HG03159 (cell line): ENCODE data around the gene KCNAB2.

Experiments
- ATAC-seq: cut with Tn5 transposase; IDR thresholded peaks from one replicate; pipeline ENCODE4 v1.9.1; 2021; ENCODE audit warnings: mild to moderate bottlenecking, moderate library complexity; ENCODE audit not compliant: unreplicated experiment

Gene KCNAB2

GRCh38 chr1:6077506-6077905, 31.8 kb downstream of the KCNAB2 start:
- no peak for ATAC-seq

DNA sequence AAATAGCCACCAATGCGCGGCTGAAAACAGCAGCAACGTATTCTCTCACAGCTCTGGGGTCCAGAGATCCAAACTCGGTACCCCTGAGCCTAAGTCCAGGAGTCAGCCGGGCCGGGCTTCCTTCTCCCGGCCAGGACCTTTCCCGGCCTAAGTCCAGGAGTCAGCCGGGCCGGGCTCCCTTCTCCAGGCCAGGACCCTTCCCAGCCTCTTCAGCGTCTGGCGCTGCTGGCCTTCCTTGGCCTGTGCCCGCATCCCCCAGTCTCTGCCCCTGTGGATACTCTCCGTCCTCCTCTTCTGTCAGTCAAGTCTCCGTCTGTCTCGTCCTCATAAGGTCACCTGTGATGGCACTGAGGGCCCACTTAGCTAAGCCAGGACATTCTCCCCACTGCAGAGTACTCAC, 32.2 kb downstream of the KCNAB2 start:
- ATAC-seq: no peak

GRCh38 chr1:6080469-6080868, 34.8 kb downstream of the KCNAB2 start:
- no peak for ATAC-seq

DNA sequence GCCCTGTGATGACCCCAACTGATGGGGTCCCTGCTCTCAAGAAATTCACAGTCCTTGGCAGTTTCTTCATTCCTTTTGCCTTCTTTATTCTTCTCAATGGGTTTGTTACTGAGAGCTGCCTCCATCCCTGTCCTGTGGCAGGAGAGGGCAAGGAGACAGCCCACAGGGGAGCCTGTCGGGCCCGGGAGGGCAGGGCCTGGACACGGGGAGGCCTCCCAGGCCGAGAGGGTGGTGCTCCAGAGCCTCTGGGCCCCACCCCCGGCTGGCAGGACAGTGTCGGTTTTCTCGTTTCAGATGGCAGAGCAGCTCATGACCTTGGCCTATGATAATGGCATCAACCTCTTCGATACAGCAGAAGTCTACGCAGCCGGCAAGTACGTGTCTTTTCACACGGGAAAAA, 36.2 kb downstream of the KCNAB2 start:
- ATAC-seq: no peak

DNA sequence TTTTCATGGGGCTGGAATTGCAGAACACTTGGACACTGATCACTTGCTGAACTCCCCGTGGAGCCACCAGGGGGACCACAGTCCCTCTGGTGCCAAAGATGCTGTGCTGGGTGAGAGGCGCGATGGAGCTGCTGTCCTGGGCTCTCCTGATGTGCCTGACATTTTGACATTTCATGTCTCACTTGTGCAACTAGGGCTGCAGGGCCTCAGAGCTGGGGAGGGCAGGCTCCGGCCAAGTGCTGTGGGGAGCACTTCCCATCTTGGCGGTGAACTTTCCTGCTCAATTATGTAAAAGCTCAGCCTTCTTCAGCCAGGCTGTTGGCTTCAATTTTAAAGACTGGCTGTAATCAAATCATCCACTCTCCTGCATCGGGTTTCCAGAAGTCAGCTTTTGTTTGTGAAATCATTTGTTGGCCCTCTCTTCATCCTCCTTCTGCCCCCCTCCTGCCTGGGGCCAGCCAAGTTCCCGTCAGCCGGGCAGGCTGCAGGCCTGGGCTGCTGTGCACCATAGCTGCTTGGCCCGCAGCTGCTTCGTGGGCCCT, 36.8 kb downstream of the KCNAB2 start:
- ATAC-seq: no peak

DNA sequence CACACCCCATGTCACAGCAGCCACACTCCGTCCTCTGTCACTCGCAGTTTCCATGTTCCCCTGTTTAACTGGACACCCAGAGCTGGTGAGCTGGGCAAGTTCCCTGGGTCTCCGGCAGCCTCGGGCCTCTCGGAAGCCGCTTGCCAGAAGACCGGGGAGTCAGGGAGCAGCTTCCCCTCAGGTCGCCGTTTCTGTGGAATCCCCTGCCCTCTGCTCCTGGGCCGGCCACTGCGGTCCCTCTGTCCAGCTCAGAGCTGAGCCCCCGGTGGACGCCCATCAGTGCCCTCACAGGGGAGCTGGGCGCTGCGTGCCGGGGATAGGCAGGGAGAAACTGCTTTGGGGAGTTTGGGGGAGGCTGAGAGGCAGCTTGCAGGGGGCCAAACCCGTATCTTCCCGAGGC, 37.7 kb downstream of the KCNAB2 start:
- ATAC-seq: no peak

DNA sequence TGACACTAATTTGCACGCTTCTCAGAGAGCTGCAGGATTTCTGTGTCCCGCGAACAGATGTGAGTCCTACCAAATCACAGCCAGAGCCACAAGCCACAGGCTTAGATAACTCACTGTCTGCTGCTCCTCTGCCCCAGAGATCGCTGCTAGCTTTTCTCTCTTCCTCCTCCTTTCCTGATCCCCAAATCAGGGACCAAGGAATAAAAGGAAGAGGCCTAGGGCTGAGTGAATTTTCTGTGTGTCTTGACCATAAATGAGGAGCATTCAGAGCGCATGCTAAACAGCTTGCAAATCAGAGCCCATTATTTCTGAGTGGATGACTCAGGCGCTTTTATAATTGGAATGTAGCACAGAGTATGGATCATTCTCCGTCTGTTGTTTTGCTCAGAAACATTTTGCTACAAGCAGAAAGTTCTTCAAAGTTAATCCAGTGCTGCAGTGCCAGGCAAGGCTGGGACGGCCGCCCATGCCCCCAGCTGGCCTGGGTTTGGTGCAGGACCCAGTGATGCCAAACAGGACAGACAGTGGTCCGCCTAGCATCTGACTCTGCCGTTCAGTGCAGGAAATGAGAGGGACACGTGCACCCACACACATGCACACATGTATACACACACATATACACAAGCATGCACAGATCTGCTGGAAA, 38.2 kb downstream of the KCNAB2 start:
- no peak for ATAC-seq

- no peak for ATAC-seq
Measured at GRCh38 chr1:6084781-6085495, 39.2 kb downstream of the KCNAB2 start.

DNA sequence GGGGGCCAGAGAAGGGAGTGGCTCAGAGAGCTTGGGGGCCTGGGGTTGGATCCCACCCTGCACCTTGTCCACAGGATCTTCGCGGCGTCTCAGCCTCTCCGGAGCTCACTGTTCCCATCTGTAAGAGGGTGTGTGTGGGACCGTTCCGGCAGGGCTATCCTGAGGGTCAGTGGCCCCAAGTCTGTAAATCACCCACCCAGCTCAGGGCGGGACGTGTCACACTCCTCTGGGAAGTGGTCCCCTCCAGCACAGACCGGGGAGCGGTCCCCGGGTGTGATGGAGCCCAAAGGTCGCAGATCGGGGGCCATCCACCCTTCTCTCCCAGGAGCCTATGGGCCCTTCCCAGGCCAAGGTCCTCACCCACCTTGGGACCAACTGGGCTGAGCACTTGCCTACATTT, 40.0 kb downstream of the KCNAB2 start:
- no peak for ATAC-seq

GRCh38 chr1:6086358-6086757, 40.7 kb downstream of the KCNAB2 start:
- no peak for ATAC-seq

- ATAC-seq: no peak
Measured at GRCh38 chr1:6086762-6087376, 41.2 kb downstream of the KCNAB2 start.

GRCh38 chr1:6087377-6087772, 41.7 kb downstream of the KCNAB2 start:
- no peak for ATAC-seq

- no peak for ATAC-seq
Measured at GRCh38 chr1:6087958-6088357, 42.3 kb downstream of the KCNAB2 start.

GRCh38 chr1:6088956-6089355, 43.3 kb downstream of the KCNAB2 start:
- no peak for ATAC-seq

- ATAC-seq: no peak
Measured at GRCh38 chr1:6090288-6090687, 44.6 kb downstream of the KCNAB2 start.

DNA sequence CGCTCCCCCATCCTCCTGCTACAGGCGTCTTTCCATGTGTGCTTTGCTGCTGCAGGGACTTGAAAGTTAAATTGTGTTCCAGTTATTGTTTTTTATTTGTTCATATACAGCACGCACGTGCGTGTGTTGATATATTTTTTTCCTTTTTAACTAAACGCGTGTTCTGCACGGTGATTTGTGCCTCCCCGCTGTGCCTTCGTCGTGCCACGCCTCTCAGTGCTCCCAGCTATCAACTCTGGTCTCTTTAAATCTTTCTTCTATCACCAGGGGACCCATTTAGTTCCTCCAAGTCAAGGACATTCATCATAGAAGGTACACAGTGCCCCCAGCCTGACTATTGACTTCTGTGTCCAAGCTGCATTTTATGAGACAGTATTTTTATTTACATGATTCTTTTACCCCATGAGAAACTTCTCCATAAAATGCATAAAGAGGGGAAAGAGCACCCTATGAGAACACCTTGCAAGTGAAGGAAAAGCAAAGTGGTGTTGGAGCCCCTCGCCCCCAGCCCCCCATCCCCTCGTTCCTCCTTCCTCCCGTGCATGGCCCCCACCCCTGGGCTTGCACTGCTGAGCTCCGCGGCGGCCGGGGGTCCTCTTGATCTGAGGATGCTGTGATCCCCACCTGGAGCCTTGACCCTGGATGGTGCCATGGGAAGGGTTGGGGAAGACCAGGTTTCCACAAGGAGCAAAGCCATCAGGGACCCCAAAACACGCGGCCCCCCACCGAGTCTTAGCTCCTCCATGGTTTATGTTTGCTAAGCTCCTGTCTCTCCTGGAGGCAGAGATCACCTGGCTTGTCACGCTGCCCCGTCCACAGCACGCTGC, 45.5 kb downstream of the KCNAB2 start:
- no peak for ATAC-seq

DNA sequence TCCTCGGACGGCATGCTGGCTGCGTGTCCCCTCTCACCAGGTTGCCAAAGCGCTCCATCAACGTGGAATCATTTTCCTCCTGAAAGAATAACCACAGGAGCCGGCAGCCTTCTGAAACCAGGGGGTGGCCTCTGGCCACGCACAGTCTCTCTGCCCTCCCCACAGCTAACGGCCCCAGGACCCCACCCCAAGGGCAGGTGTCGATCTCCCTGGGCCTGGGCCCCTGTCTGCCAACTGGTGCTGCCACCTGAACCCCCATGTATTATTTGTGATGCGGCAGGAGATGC, 46.1 kb downstream of the KCNAB2 start:
- no peak for ATAC-seq

DNA sequence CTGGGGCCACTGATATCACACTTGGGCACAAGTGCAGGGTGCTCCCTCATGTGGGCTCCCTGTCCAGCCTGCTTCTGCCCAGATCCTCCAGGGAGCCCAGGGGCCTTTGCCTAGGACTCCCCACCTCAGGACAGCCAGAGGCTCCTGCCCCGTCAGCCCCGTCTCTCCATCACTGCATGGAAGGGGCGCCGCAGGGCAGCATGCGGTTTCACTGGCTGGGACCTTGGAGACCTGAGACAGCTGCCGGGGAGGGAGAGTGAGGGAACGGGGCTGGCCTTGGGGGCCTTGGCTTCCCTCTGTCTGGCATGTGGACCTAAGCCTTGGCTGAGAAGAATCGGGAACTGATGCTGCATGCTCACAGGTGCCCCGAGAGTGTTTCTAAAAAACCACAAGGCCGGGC, 46.5 kb downstream of the KCNAB2 start:
- ATAC-seq: no peak

- no peak for ATAC-seq
Measured at GRCh38 chr1:6093071-6093470, 47.4 kb downstream of the KCNAB2 start.

- ATAC-seq: no peak
Measured at GRCh38 chr1:6093611-6094010, 47.9 kb downstream of the KCNAB2 start.

- no peak for ATAC-seq
Measured at GRCh38 chr1:6094246-6094645, 48.6 kb downstream of the KCNAB2 start.
